Hematopoietic multipotent progenitor cell treated with erythropoietin and hydrocortisone succinate and interleukin-3 and kit ligand, for 15 days (in vitro differentiated cells): ENCODE data around the gene LYZL1.
"Not testable (repeated sequence)": the region's sequence is repeated elsewhere in the genome, so short reads cannot be mapped to it uniquely, and the experiment has no call there.

ENCODE experiments used
- DNase-seq: peaks from one replicate; pipeline ENCODE4 v3.0.0-alpha.2; 2015; ENCODE audit warnings: low spot score

LYZL1 gene

GRCh38 chr10:29288906-29289305, at the start of gene LYZL1:
LYZL1 (plus strand) TSS chr10:29289070; CDS start chr10:29291868, 2,798 bp downstream.
- not testable (repeated sequence) for DNase-seq

GRCh38 chr10:29239569-29240472, 49.0 kb upstream of the LYZL1 start:
- peak; percentile 3 for DNase-seq

- DNase-seq, result no peak
These were observed 47.7 kb upstream of the LYZL1 start for GRCh38 chr10:29240986-29241660.

GRCh38 chr10:29241925-29242324, 46.9 kb upstream of the LYZL1 start:
- no peak for DNase-seq

- DNase-seq, result no peak
These were observed 45.8 kb upstream of the LYZL1 start for GRCh38 chr10:29243066-29243465.

- peak; percentile 5 for DNase-seq
These were observed 45.1 kb upstream of the LYZL1 start for GRCh38 chr10:29243750-29244149.

- DNase-seq, result no peak
These were observed 43.9 kb upstream of the LYZL1 start for GRCh38 chr10:29244978-29245377.

GRCh38 chr10:29245476-29245875, 43.4 kb upstream of the LYZL1 start:
- no peak for DNase-seq

GRCh38 chr10:29246449-29246848, 42.4 kb upstream of the LYZL1 start:
- no peak for DNase-seq

- DNase-seq, result no peak
These were observed 40.7 kb upstream of the LYZL1 start for GRCh38 chr10:29248158-29248557.

GRCh38 chr10:29249018-29249417, 39.9 kb upstream of the LYZL1 start:
- no peak for DNase-seq

GRCh38 chr10:29250066-29250465, 38.8 kb upstream of the LYZL1 start:
- no peak for DNase-seq

GRCh38 chr10:29252811-29253689, 35.8 kb upstream of the LYZL1 start:
- no peak for DNase-seq

- DNase-seq, result no peak
These were observed 35.2 kb upstream of the LYZL1 start for GRCh38 chr10:29253690-29254029.

- DNase-seq, result no peak
These were observed 34.5 kb upstream of the LYZL1 start for GRCh38 chr10:29254123-29255046.

GRCh38 chr10:29255104-29255503, 33.8 kb upstream of the LYZL1 start:
- no peak for DNase-seq

- DNase-seq, result no peak
These were observed 32.9 kb upstream of the LYZL1 start for GRCh38 chr10:29256019-29256418.

- DNase-seq, result no peak
These were observed 32.3 kb upstream of the LYZL1 start for GRCh38 chr10:29256586-29256985.

GRCh38 chr10:29257106-29257783, 31.6 kb upstream of the LYZL1 start:
- no peak for DNase-seq

GRCh38 chr10:29257784-29258135, 31.1 kb upstream of the LYZL1 start:
- no peak for DNase-seq

GRCh38 chr10:29259498-29259897, 29.4 kb upstream of the LYZL1 start:
- DNase-seq, result no peak
